ENCODE measurements around the gene EIF3K.
"Not testable (repeated sequence)": the region's sequence is repeated elsewhere in the genome, so short reads cannot be mapped to it uniquely, and the experiment has no call there.

Gene EIF3K

GRCh38 chr19:38599722-38600121, 19.3 kb upstream of the EIF3K start:
- no peaks in the 10 kb centered on the region for H3K27me3 Mint-ChIP-seq
- ATAC-seq (ENCODE audit: low read depth) (no peak), DNase-seq (ENCODE audit: low spot score in 2 of 2) (no peak)
- peaks cover 8% of the 10 kb centered on the region for H3K4me1 Mint-ChIP-seq
- no peak overlapping the region for H3K4me3 Mint-ChIP-seq
- peak overlapping the region; percentile 35 for H3K27ac Mint-ChIP-seq
- peaks cover 37% of the 10 kb centered on the region for H3K36me3 Mint-ChIP-seq
- no peaks in the 10 kb centered on the region for H3K9me3 Mint-ChIP-seq

DNA sequence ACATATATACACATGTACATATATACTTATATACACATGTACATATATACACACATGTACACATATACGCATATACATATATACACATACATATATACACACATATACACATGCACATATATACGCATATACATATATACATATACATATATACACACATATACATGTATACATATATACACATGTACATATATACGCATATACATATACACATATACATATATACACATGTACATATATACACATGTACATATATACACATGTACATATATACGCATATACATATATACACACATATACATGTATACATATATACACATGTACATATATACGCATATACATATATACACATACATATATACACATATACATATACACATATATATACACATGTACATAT, 16.1 kb upstream of the EIF3K start:
- H3K36me3 Mint-ChIP-seq = peaks cover 34% of the 10 kb centered on the region
- H3K27me3 Mint-ChIP-seq; ATAC-seq (ENCODE audit: low read depth): not testable (repeated sequence)

GRCh38 chr19:38606131-38606530, 12.9 kb upstream of the EIF3K start:
- Mint-ChIP-seq H3K27me3 (no peaks in the 10 kb centered on the region), H3K9me3 (no peaks in the 10 kb centered on the region), H3K36me3 (peaks cover 31% of the 10 kb centered on the region), H3K27ac (no peak overlapping the region), H3K4me1 (peaks cover 9% of the 10 kb centered on the region), H3K4me3 (no peak overlapping the region)
- DNase-seq (ENCODE audit: low spot score in 2 of 2) (no peak), ATAC-seq (ENCODE audit: low read depth) (no peak)

More for the DNA sequence above, 16.1 kb upstream of the EIF3K start:
- not testable (repeated sequence) for H3K9me3 Mint-ChIP-seq; H3K4me3 Mint-ChIP-seq; H3K27ac Mint-ChIP-seq; DNase-seq (ENCODE audit: low spot score in 2 of 2)
- peaks cover 11% of the 10 kb centered on the region for H3K4me1 Mint-ChIP-seq

DNA sequence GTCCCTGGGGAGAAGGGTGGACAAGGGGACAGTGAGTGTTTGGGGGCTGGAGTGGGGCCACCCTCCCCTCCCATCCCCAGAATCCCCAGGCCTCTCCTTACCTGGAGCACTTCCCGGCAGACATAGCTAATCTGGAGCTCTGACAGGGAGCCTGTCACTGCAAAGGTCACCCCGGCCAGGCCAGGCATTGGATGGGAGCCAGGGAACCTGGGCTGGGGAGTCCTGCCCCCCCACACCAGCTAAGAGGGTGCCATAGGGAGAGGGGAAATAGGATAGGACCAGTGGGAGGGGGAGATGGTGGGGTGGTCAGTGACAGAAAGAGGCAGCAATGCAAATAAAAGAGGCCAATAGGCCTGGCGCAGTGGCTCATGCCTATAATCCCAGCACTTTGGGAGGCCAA, 4.7 kb upstream of the EIF3K start:
- DNase-seq (ENCODE audit: low spot score in 2 of 2) (no peak), ATAC-seq (ENCODE audit: low read depth) (no peak)
- Mint-ChIP-seq H3K4me3 (no peak overlapping the region), H3K4me1 (peaks cover 40% of the 10 kb centered on the region), H3K9me3 (no peaks in the 10 kb centered on the region), H3K27me3 (no peaks in the 10 kb centered on the region), H3K36me3 (peaks cover 28% of the 10 kb centered on the region), H3K27ac (no peak overlapping the region)

DNA sequence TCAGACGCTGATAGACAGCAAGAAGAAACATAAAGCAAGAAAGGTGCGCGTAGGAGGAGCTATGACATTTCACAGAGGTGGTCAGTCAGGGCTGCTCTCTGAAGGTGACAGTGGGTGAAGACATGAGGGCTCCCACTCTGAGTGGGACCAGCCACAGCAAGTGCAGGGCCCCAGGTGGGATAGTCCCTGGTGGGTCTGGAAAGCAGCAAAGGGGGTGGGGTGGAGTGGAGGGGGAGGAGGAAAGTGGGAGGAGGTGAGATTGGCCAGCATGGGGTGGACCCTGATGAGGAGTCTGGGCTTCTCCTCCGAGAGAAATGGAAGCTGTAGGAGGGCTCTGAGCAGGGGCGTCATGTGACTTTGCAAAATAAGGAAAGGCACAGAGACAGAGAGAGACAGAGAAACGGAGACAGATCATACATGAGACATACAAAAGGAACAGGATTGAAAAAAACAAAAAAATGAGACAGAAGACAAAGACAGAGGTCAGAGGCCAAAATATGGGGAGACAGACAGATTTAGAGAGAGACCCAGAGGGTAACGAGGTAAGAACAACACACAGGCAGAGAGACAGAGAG, 3.9 kb upstream of the EIF3K start:
- H3K27me3 Mint-ChIP-seq = no peaks in the 10 kb centered on the region
- DNase-seq (ENCODE audit: low spot score in 2 of 2) = no peak
- no peaks in the 10 kb centered on the region for H3K9me3 Mint-ChIP-seq
- H3K4me3 Mint-ChIP-seq = peak overlapping the region; percentile 73
- H3K27ac Mint-ChIP-seq = peak overlapping the region; percentile 58
- no peak for ATAC-seq (ENCODE audit: low read depth)
- peaks cover 25% of the 10 kb centered on the region for H3K36me3 Mint-ChIP-seq
- peaks cover 46% of the 10 kb centered on the region for H3K4me1 Mint-ChIP-seq

GRCh38 chr19:38616265-38616664, 2.7 kb upstream of the EIF3K start:
- Mint-ChIP-seq H3K9me3 (no peaks in the 10 kb centered on the region), H3K36me3 (peaks cover 19% of the 10 kb centered on the region), H3K27me3 (no peaks in the 10 kb centered on the region), H3K4me1 (peaks cover 44% of the 10 kb centered on the region), H3K27ac (peak overlapping the region; percentile 97), H3K4me3 (peak overlapping the region; percentile 99)
- ATAC-seq (ENCODE audit: low read depth) (no peak), DNase-seq (ENCODE audit: low spot score in 2 of 2) (no peak)

DNA sequence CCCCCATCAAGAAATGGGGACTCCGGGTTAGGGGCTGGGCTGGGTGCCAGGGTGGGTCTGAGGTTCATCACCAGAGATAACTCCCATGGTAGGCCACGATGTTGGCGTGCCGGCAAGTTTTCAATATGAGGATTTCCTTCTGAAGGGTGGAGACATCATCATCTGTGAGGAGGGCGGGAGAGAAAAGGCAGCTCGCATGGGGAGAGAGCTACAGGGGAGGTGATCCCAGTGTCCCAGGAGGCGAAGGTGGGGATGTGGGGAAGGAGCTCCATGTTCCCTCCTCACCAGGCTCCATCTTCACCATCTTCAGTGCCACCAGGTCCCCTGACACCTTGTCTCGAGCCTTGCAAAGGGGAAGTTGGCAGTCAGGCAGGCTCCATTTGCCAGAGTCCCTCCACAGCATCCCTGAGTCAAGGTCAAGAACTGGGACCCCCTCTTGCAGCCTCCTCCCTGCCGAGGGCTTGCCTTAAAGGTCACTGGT, 1.7 kb upstream of the EIF3K start:
- Mint-ChIP-seq H3K4me3 (peak overlapping the region; percentile 99), H3K27ac (peak overlapping the region; percentile 97), H3K27me3 (no peaks in the 10 kb centered on the region), H3K4me1 (peaks cover 44% of the 10 kb centered on the region), H3K36me3 (peaks cover 25% of the 10 kb centered on the region), H3K9me3 (no peaks in the 10 kb centered on the region)
- ATAC-seq (ENCODE audit: low read depth) (peak; percentile 23), DNase-seq (ENCODE audit: low spot score in 2 of 2) (peak; percentile 22 to 35)

DNA sequence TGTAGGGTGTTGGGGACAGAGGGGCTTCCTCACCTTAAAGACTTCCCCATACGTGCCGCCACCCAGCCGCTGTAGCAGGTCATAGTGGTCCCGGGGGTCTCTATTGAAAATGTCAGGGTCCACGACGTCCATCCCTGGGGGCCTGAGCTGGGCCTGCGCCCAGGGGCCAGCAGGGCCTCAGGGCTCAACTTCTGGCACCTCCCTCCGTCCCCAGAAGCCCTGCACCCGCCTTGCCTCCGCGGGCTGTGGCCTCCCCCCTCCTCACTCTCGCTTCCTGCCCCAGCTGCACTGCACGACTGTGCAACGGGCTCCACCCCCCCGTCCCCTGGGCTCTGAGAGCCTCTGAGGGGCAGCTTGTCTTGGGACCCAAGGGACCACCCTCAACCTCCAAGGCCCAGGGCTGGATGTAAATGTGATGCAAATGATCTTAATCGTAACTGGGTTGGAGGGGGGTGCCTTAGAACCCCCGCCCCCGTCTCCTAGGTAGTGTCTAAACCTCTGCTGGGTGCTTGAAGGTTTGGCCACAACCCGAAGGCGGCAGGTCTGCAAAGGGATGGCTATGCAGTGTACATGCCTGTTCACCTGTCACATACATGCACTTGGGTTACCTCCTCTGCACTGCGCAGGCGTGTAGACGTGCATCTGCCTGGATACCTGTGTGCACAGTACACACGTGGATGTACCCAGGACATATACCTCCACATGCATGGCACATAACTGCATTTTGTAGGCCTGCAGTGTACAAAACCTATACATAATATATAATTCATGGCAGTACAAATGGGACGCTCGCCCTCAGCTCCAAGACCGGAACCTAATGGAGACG, 1.0 kb upstream of the EIF3K start, which contains the start of gene MAP4K1:
TSS of gene MAP4K1 (minus strand) at position 190 of the 826 bp plus-strand sequence. CDS start at position 132, 58 bp downstream.
- Mint-ChIP-seq H3K36me3 (peaks cover 21% of the 10 kb centered on the region), H3K27me3 (no peaks in the 10 kb centered on the region), H3K27ac (peak within 1 kb of the TSS; percentile 97), H3K9me3 (no peaks in the 10 kb centered on the region), H3K4me1 (peaks cover 39% of the 10 kb centered on the region), H3K4me3 (peak within 1 kb of the TSS; percentile 99)
- DNase-seq (ENCODE audit: low spot score in 2 of 2) = peak; percentile 75 to 92
- ATAC-seq (ENCODE audit: low read depth) = peak; percentile 80

- H3K27ac Mint-ChIP-seq = peak overlapping the region; percentile 97
- no peak for ATAC-seq (ENCODE audit: low read depth)
- peaks cover 29% of the 10 kb centered on the region for H3K4me1 Mint-ChIP-seq
- no peak for DNase-seq (ENCODE audit: low spot score in 2 of 2)
- no peaks in the 10 kb centered on the region for H3K9me3 Mint-ChIP-seq
- peaks cover 23% of the 10 kb centered on the region for H3K36me3 Mint-ChIP-seq
- peak overlapping the region; percentile 99 for H3K4me3 Mint-ChIP-seq
- H3K27me3 Mint-ChIP-seq = no peaks in the 10 kb centered on the region
Measured at GRCh38 chr19:38619361-38620174, 580 bp downstream of the EIF3K start.

GRCh38 chr19:38624822-38625221, 5.8 kb downstream of the EIF3K start:
- no peak for DNase-seq (ENCODE audit: low spot score in 2 of 2)
- Mint-ChIP-seq H3K27ac (peak overlapping the region; percentile 42), H3K4me3 (no peak overlapping the region), H3K36me3 (peaks cover 40% of the 10 kb centered on the region), H3K4me1 (peaks cover 9% of the 10 kb centered on the region), H3K9me3 (no peaks in the 10 kb centered on the region), H3K27me3 (no peaks in the 10 kb centered on the region)
- ATAC-seq (ENCODE audit: low read depth) = no peak

DNA sequence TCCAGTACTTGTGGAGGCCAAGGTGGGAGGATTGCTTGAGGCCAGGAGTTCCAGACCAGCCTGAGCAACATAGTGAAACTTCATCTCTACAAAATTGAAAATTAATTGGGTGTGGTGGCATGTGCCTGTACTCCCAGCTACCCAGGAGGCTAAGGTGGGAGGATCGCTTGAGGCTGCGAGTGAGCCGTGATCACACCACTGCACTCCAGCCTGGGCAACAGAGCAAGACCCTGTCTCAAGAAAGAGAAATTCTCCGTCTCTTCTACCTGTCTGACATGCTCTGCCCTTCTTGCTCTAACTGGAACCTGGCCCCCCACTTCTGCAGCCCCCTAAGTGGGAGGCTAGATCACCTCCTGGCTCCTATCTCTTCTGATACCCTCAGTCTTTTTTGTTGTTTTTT, 7.4 kb downstream of the EIF3K start:
- DNase-seq (ENCODE audit: low spot score in 2 of 2) (no peak), ATAC-seq (ENCODE audit: low read depth) (no peak)
- Mint-ChIP-seq H3K27me3 (no peaks in the 10 kb centered on the region), H3K36me3 (peaks cover 41% of the 10 kb centered on the region), H3K4me3 (no peak overlapping the region), H3K4me1 (peaks cover 3% of the 10 kb centered on the region), H3K27ac (no peak overlapping the region), H3K9me3 (no peaks in the 10 kb centered on the region)

- Mint-ChIP-seq H3K9me3 (no peaks in the 10 kb centered on the region), H3K27me3 (no peaks in the 10 kb centered on the region), H3K36me3 (peaks cover 34% of the 10 kb centered on the region), H3K27ac (peak overlapping the region; percentile 48), H3K4me1 (peaks cover 5% of the 10 kb centered on the region), H3K4me3 (no peak overlapping the region)
- no peak for DNase-seq (ENCODE audit: low spot score in 2 of 2)
- ATAC-seq (ENCODE audit: low read depth) = no peak
Measured at GRCh38 chr19:38629568-38629967, 10.6 kb downstream of the EIF3K start.

DNA sequence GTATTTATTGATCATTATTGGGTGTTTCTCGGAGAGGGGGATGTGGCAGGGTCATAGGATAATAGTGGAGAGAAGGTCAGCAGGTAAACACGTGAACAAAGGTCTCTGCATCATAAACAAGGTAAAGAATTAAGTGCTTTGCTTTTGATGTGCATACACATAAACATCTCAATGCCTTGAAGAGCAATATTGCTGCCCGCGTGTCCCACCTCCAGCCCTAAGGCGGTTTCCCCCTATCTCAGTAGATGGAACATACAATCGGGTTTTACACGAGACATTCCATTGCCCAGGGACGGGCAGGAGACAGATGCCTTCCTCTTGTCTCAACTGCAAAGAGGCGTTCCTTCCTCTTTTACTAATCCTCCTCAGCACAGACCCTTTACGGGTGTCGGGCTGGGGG, 12.3 kb downstream of the EIF3K start:
- H3K4me1 Mint-ChIP-seq; ATAC-seq (ENCODE audit: low read depth); H3K9me3 Mint-ChIP-seq; H3K27ac Mint-ChIP-seq; DNase-seq (ENCODE audit: low spot score in 2 of 2); H3K27me3 Mint-ChIP-seq; H3K4me3 Mint-ChIP-seq: not testable (repeated sequence)
- peaks cover 28% of the 10 kb centered on the region for H3K36me3 Mint-ChIP-seq
